BLaER1 (cell line): ENCODE data around the gene LLGL1.
A peak's percentile ranks its signal among the peaks of the same experiment; 100 is the strongest.

ENCODE experiments used
- H3K27ac ChIP-seq: shearing (Covaris generic); formaldehyde crosslinking; 2 replicates; pipeline ENCODE4 v1.8.1; 2022
- H3K27me3 ChIP-seq: shearing (Covaris generic); formaldehyde crosslinking; 2 replicates; pipeline ENCODE4 v1.8.1; 2022
- H3K36me3 ChIP-seq: shearing (Covaris generic); formaldehyde crosslinking; 2 replicates; pipeline ENCODE4 v1.8.1; 2022
- H3K4me1 ChIP-seq: shearing (Covaris generic); formaldehyde crosslinking; 2 replicates; pipeline ENCODE4 v1.8.1; 2022
- H3K4me2 ChIP-seq: shearing (Covaris generic); formaldehyde crosslinking; 2 replicates; pipeline ENCODE4 v1.8.1; 2022
- H3K4me3 ChIP-seq: shearing (Covaris generic); formaldehyde crosslinking; 2 replicates; pipeline ENCODE4 v1.8.1; 2022
- H3K9ac ChIP-seq: shearing (Covaris generic); formaldehyde crosslinking; 2 replicates; pipeline ENCODE4 v1.8.1; 2022
- H3K9me3 ChIP-seq: shearing (Covaris generic); formaldehyde crosslinking; 2 replicates; pipeline ENCODE4 v1.8.1; 2022
- H4K20me1 ChIP-seq: shearing (Covaris generic); formaldehyde crosslinking; 2 replicates; pipeline ENCODE4 v1.8.1; 2022
- Cebpa-rat ChIP-seq: shearing (Covaris generic); IDR thresholded peaks from 2 replicates; pipeline ENCODE4 v1.8.1; 2022

LLGL1 gene

DNA sequence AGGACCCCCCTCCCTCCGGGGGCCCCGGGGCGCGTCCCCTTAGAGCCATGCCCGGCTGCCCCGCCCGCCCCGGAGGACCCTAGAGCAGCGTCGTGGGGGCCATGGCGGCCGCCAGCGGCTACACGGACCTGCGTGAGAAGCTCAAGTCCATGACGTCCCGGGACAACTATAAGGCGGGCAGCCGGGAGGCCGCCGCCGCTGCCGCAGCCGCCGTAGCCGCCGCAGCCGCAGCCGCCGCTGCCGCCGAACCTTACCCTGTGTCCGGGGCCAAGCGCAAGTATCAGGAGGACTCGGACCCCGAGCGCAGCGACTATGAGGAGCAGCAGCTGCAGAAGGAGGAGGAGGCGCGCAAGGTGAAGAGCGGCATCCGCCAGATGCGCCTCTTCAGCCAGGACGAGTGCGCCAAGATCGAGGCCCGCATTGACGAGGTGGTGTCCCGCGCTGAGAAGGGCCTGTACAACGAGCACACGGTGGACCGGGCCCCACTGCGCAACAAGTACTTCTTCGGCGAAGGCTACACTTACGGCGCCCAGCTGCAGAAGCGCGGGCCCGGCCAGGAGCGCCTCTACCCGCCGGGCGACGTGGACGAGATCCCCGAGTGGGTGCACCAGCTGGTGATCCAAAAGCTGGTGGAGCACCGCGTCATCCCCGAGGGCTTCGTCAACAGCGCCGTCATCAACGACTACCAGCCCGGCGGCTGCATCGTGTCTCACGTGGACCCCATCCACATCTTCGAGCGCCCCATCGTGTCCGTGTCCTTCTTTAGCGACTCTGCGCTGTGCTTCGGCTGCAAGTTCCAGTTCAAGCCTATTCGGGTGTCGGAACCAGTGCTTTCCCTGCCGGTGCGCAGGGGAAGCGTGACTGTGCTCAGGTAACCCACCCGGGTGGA is 41.0 kb upstream of the LLGL1 start:
- no peak for TF ChIP-seq Cebpa-rat
- H3K9me3 ChIP-seq: no peaks in the 10 kb centered on the region
- peak overlapping the region; percentile 95 for H3K9ac ChIP-seq
- H3K4me3 ChIP-seq: peak overlapping the region; percentile 86
- H3K27ac ChIP-seq: peak overlapping the region; percentile 97
- peaks cover 29% of the 10 kb centered on the region for H3K36me3 ChIP-seq
- peak overlapping the region; percentile 84 for H3K4me2 ChIP-seq
- no peaks in the 10 kb centered on the region for H3K27me3 ChIP-seq
- peaks cover 56% of the 10 kb centered on the region for H4K20me1 ChIP-seq
- H3K4me1 ChIP-seq: peaks cover 58% of the 10 kb centered on the region

DNA sequence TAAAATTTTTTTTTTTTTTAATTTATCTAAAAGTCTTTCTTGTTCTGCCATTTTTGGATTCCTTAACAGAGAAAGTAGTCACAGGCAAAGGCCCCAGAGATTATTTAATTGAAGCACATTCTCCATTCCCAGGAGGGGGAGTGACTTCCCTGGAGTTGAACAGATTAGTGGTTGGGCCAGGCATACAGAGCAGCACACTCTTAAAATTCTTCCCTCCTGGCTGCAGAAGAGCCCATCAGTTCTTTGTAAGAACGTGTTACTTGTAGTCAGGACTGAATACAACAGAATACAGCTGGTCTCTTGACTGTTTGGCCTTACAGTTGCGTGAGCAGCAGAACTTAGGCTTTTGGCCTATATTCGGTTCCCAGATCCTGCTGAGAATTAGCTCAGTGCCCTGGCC is 40.0 kb upstream of the LLGL1 start:
- Histone ChIP-seq H3K36me3 (peaks cover 39% of the 10 kb centered on the region), H4K20me1 (peaks cover 66% of the 10 kb centered on the region), H3K4me1 (peaks cover 69% of the 10 kb centered on the region), H3K9me3 (no peaks in the 10 kb centered on the region), H3K4me2 (peak overlapping the region; percentile 84), H3K27me3 (no peaks in the 10 kb centered on the region), H3K27ac (no peak overlapping the region), H3K9ac (peak overlapping the region; percentile 95), H3K4me3 (peak overlapping the region; percentile 86)
- no peak for TF ChIP-seq Cebpa-rat

DNA sequence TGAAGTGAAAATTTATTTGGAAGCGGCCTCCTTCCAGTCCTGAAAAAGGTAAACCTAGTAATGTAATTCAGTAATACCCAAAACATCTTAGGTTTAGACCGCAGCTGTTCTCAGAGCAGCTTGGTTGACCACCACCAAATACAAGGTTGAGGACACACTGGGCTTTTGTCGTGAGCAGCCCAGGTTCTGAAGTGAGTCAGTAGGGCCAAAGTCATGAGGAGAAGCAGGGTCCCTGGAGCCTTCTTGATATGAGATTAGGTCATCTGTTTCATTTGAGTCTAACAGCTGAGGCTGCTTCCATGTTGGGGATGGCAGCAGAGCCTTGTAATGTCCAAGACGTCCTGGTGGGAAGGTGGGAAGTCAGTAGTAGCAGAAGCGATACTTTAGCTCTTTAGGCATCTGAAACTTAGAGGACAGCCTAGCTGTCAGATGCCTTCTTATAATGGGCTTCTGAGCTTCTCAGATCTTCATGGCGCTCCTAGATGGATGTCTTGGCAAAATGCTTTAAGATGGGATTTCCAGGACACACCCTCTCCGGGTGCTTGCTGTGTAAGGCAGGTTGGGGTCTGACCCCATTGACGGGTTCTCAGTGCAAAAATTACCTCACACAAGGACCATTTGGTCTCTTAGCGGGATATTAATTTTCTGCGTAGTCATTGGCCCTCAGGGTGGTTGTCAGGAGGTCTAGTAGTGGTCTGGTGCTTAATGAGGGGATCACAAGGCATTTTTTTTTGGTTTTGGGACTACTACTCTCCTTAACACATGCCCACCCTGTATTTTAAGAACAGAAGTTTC is 39.4 kb upstream of the LLGL1 start:
- Histone ChIP-seq H3K4me1 (peaks cover 73% of the 10 kb centered on the region), H3K36me3 (peaks cover 45% of the 10 kb centered on the region), H4K20me1 (peaks cover 72% of the 10 kb centered on the region)

DNA sequence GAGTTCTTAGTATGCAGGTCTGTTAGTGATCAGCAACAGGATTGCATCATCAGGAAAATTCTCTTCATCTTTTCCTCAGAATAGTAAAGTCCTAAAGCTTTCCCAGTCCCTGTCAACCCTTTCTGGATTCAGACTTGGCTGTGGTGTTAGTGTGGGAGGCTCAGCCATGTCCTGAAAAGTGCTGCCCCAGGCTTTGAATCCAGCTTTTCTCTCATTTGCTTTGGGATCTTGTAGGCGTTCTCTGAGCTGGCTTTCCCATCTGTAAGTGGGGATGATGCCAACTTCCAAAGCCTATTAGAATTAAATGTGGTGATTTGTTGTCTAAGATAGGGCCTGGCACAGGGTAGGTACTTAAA is 38.8 kb upstream of the LLGL1 start:
- peak overlapping the region; percentile 15; the same call in 1 of the 2 replicates for H3K27ac ChIP-seq
- peaks cover 78% of the 10 kb centered on the region for H4K20me1 ChIP-seq
- peaks cover 73% of the 10 kb centered on the region for H3K4me1 ChIP-seq

More for the DNA sequence above, 39.4 kb upstream of the LLGL1 start:
- H3K9me3 ChIP-seq: no peaks in the 10 kb centered on the region
- TF ChIP-seq Cebpa-rat: no peak
- peak overlapping the region; percentile 15; the same call in 1 of the 2 replicates for H3K27ac ChIP-seq
- H3K4me2 ChIP-seq: peak overlapping the region; percentile 84
- H3K27me3 ChIP-seq: no peaks in the 10 kb centered on the region
- peak overlapping the region; percentile 86 for H3K4me3 ChIP-seq
- H3K9ac ChIP-seq: peak overlapping the region; percentile 95

DNA sequence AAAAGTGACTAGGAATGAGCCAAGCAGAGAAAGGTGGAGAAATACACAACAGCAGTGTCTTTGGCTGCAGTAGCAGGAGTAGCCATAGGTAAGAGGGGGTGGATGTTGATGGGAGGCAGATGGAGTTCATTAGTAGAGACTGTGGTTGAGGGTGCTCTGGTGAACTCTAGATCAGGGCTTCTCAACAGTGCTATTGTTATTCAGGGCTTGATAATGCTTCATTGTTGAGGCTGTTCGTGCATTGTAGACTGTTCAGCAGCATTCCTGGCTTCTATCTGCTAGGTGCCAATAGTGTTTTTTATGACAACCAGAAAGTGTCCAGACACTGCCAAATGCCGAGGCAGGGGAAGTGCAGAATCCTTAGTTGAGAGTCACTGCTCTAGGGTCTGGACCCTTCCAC is 38.2 kb upstream of the LLGL1 start:
- Histone ChIP-seq H3K27ac (0 out of 2 replicates have a peak overlapping the region, but pooled peaks have one; percentile 15), H3K9ac (peak overlapping the region; percentile 95), H3K36me3 (peaks cover 57% of the 10 kb centered on the region), H3K4me2 (peak overlapping the region; percentile 84), H3K4me3 (peak overlapping the region; percentile 86), H3K9me3 (no peaks in the 10 kb centered on the region), H4K20me1 (peaks cover 84% of the 10 kb centered on the region), H3K4me1 (peaks cover 72% of the 10 kb centered on the region), H3K27me3 (no peaks in the 10 kb centered on the region)
- no peak for TF ChIP-seq Cebpa-rat

More for the DNA sequence above, 38.8 kb upstream of the LLGL1 start:
- TF ChIP-seq Cebpa-rat: peak; percentile 66
- peak overlapping the region; percentile 95 for H3K9ac ChIP-seq
- H3K4me3 ChIP-seq: peak overlapping the region; percentile 86
- peaks cover 51% of the 10 kb centered on the region for H3K36me3 ChIP-seq
- no peaks in the 10 kb centered on the region for H3K9me3 ChIP-seq
- H3K4me2 ChIP-seq: peak overlapping the region; percentile 84
- no peaks in the 10 kb centered on the region for H3K27me3 ChIP-seq

DNA sequence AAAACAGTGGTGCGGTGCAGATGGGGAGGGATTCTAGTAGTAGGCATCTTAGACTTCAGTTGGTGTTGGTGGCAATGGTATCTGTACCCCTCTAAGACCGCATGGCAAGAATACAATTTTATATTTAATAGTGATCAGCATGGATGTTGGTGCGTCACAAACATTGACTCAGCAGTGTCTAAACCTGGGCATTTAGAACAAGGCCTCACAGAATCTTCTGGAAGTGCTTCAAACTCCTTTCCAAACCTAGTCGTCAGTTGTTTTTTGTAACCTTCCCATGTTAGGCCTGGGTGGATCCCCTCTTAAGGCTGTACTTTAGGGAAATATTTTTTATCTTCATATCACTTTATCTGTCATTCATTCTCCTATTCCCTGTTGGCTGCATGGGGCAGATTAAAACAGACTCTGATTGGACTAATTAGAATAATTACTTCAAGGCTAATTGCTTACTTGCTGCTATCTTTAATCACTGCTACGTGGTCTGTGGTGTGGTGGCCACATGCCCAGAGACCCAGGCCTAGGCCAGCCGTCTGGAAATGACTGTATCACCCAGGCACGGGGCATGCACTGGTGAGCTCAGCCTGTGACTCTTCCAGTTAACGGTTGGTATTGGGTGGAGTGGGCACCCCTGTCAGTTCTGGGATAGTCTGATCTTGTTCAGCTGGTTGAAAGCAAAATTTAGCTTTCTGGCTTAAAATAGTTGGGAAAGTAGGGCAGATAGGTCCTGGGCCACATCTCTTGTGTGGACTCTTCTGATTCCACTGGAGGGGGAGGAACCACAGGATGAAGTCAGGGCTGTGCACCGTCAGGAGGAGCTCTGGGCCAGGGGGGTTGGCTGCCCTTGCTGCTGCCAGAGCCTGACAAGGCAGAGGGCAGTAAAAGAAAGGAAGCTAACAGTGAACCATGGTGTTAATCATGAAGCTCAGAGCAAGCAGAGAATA is 37.3 kb upstream of the LLGL1 start:
- no peaks in the 10 kb centered on the region for H3K27me3 ChIP-seq
- H3K4me1 ChIP-seq: peaks cover 66% of the 10 kb centered on the region
- H3K9me3 ChIP-seq: no peaks in the 10 kb centered on the region
- peak overlapping the region; percentile 95 for H3K9ac ChIP-seq
- H3K4me2 ChIP-seq: peak overlapping the region; percentile 84
- H3K4me3 ChIP-seq: peak overlapping the region; percentile 86
- H3K36me3 ChIP-seq: peaks cover 66% of the 10 kb centered on the region
- TF ChIP-seq Cebpa-rat: no peak
- peaks cover 93% of the 10 kb centered on the region for H4K20me1 ChIP-seq
- no peak overlapping the region for H3K27ac ChIP-seq

DNA sequence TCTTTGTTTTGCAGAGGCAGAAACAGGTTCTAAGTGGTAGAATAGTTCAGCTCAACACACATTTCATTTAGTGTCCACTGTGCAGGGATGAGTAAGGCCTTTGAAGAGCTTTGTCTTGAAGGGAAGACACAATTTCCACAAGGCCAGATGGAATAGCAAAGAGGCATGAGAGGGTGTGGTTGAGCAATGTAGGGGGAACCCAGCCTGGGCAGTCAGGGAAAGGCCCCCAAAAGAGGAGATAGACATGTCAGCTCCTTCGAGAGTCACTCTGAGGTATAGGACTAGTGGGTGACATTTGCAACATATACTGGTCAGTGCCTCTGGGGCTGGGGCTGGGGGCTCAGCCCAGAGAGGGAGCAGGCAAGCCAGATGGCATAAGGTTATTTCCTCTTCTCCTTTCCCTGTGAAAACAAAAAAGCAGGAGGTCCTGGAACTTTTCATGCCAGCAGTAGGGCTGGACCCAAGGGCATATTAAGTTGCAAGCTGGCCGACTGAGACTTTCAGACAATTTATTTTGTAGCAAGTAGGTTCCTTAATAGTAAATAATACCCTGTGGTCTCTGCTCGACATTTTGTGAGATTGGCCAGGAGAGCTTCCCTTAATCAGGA is 34.7 kb upstream of the LLGL1 start:
- Histone ChIP-seq H3K9me3 (no peaks in the 10 kb centered on the region), H3K27ac (no peak overlapping the region), H3K9ac (no peak overlapping the region; the same call in 1 of the 2 replicates), H3K4me1 (peaks cover 63% of the 10 kb centered on the region), H3K4me2 (peak overlapping the region; percentile 23), H3K27me3 (no peaks in the 10 kb centered on the region), H4K20me1 (peaks cover 99% of the 10 kb centered on the region), H3K36me3 (peaks cover 89% of the 10 kb centered on the region), H3K4me3 (no peak overlapping the region)
- TF ChIP-seq Cebpa-rat: no peak

DNA sequence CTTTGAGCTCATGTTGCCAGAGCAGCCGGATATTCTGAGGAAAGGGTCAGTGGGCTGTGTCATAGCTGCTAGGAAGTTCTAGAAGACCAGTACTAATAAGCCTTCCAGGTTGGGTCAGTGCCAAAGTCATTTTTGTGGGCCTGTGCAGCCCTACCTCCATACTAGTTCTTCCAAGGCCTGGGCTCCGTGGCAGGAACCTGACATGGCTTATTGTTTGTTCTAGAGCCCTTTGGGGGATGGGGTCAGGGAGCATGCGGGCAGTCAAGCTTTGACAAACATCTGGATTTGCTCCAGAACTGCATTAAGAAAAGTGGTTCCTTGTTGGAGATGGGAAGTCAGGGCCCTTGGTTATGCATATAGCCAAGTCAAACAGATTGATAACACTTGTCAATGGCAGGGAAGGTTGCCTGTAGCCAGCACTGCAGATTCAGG is 34.2 kb upstream of the LLGL1 start:
- TF ChIP-seq Cebpa-rat: no peak
- Histone ChIP-seq H4K20me1 (peaks cover 99% of the 10 kb centered on the region), H3K4me2 (peak overlapping the region; percentile 23), H3K9ac (no peak overlapping the region; the same call in 1 of the 2 replicates), H3K27me3 (no peaks in the 10 kb centered on the region), H3K27ac (no peak overlapping the region), H3K9me3 (no peaks in the 10 kb centered on the region), H3K4me1 (peaks cover 58% of the 10 kb centered on the region), H3K4me3 (no peak overlapping the region), H3K36me3 (peaks cover 94% of the 10 kb centered on the region)
